ENCODE results near the gene AHSP.

DNA sequence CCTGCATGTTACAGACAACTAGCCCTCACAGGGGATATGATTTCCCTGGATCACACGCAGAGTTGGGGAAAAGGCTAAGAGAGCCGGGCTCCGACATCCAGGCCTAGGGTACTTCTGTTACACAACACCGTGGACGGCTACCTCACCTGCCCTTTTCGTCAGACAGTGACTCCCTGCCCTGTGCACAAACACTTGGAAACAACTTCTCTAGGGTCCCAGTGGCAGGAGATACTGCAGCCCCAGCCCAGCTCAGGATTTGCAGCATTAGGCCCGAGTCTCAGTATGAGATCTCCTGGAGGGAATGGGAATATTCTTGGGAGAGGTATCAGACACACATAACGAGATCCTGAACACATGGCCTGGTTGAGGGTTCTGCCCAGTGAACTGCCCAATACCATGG lies 27.8 kb upstream of the AHSP start:
- TF ChIP-seq, protein P1, sequence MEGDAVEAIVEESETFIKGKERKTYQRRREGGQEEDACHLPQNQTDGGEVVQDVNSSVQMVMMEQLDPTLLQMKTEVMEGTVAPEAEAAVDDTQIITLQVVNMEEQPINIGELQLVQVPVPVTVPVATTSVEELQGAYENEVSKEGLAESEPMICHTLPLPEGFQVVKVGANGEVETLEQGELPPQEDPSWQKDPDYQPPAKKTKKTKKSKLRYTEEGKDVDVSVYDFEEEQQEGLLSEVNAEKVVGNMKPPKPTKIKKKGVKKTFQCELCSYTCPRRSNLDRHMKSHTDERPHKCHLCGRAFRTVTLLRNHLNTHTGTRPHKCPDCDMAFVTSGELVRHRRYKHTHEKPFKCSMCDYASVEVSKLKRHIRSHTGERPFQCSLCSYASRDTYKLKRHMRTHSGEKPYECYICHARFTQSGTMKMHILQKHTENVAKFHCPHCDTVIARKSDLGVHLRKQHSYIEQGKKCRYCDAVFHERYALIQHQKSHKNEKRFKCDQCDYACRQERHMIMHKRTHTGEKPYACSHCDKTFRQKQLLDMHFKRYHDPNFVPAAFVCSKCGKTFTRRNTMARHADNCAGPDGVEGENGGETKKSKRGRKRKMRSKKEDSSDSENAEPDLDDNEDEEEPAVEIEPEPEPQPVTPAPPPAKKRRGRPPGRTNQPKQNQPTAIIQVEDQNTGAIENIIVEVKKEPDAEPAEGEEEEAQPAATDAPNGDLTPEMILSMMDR (IDR thresholded peaks at IDR 0.05): no peak
- no peak for TF ChIP-seq EZH2 (IDR thresholded peaks at IDR 0.05; ENCODE audit: borderline replicate concordance, insufficient read depth, low read depth, low read length, poor library complexity, severe bottlenecking)

All from B cell (primary cell).